HEK293 (cell line): ENCODE results near the gene HMCN1.

Experiments
- CTCF ChIA-PET: fragments of 350-600 bp; formaldehyde crosslinking; extraction: SDS; loops from one replicate; lab custom pipeline; 2021; ENCODE audit warnings: antibody characterized with exemption; lab: Yijun Ruan, JAX
- POLR2A ChIA-PET: fragments of 300-600 bp; formaldehyde crosslinking; extraction: SDS; loops from one replicate; lab custom pipeline; 2020; ENCODE audit warnings: antibody characterized with exemption, inconsistent platforms; lab: Yijun Ruan, JAX
- H3K27ac ChIP-seq: fragments of 200-500 bp; sonication (Bioruptor generic); 2 replicates; pipeline ENCODE4 v1.5.1; 2014; ENCODE audit warnings: low read depth, low read length, control low read depth, inconsistent platforms; ENCODE audit errors: extremely low read depth
- H3K36me3 ChIP-seq, 2 experiments: fragments of 200-500 bp in 1 of 2; sonication (Bioruptor generic) in 1 of 2; 1 replicate in 1 of 2; 2 replicates in 1 of 2; pipeline ENCODE4 v1.5.1; 2014 to 2017; ENCODE audit warnings: inconsistent platforms in 2 of 2, low read length in 2 of 2; ENCODE audit not compliant: control insufficient read depth in 2 of 2, insufficient read depth in 1 of 2
- H3K4me1 ChIP-seq: fragments of 200-500 bp; sonication (Bioruptor generic); 2 replicates; pipeline ENCODE4 v1.5.1; 2014; ENCODE audit warnings: mild to moderate bottlenecking, low read length, inconsistent platforms; ENCODE audit not compliant: control insufficient read depth, insufficient read depth
- H3K4me3 ChIP-seq: 2 replicates; pipeline ENCODE4 v1.5.1; 2011; ENCODE audit warnings: low read depth, mild to moderate bottlenecking, control low read depth, low read length, moderate library complexity
- H3K9me3 ChIP-seq: fragments of 200-500 bp; sonication (Bioruptor generic); 2 replicates; pipeline ENCODE4 v1.5.1; 2014; ENCODE audit warnings: low read depth, low read length, inconsistent platforms; ENCODE audit not compliant: control insufficient read depth, insufficient read depth
- KLF8 ChIP-seq: fragments of 450-650 bp; formaldehyde crosslinking; IDR thresholded peaks from 2 replicates; pipeline ENCODE4 v1.5.1; 2016; ENCODE audit warnings: missing biosample characterization, missing genetic modification characterization
- SCRT1 ChIP-seq: fragments of 450-650 bp; formaldehyde crosslinking; IDR thresholded peaks from 2 replicates; pipeline ENCODE4 v1.5.1; 2016; ENCODE audit warnings: missing biosample characterization, missing genetic modification characterization, borderline replicate concordance
- SETDB1 ChIP-seq: IDR thresholded peaks from one replicate; pipeline ENCODE4 v1.6.1; 2017; ENCODE audit warnings: mild to moderate bottlenecking, low read length, moderate library complexity, mixed read lengths; ENCODE audit not compliant: insufficient read length
- TRIM28 ChIP-seq: IDR thresholded peaks from 2 replicates; pipeline ENCODE4 v1.6.1; 2011; ENCODE audit warnings: low read length, control low read depth, borderline replicate concordance
- YY1 ChIP-seq: fragments of 450-650 bp; formaldehyde crosslinking; IDR thresholded peaks from 2 replicates; pipeline ENCODE4 v1.5.1; 2018; ENCODE audit warnings: missing biosample characterization, missing genetic modification characterization
- ZFP37 ChIP-seq: fragments of 450-650 bp; formaldehyde crosslinking; IDR thresholded peaks from 2 replicates; pipeline ENCODE4 v1.5.1; 2016; ENCODE audit warnings: missing biosample characterization, missing genetic modification characterization
- ZNF138 ChIP-seq: fragments of 450-650 bp; formaldehyde crosslinking; IDR thresholded peaks from 2 replicates; pipeline ENCODE4 v1.5.1; 2016; ENCODE audit warnings: missing biosample characterization, missing genetic modification characterization, borderline replicate concordance
- ZNF350 ChIP-seq: fragments of 450-650 bp; formaldehyde crosslinking; IDR thresholded peaks from 2 replicates; pipeline ENCODE4 v1.5.0; 2017; ENCODE audit warnings: missing biosample characterization, mild to moderate bottlenecking, missing genetic modification characterization
- ZNF391 ChIP-seq: fragments of 450-650 bp; formaldehyde crosslinking; IDR thresholded peaks from 2 replicates; pipeline ENCODE4 v1.5.1; 2016; ENCODE audit warnings: low read depth, missing biosample characterization, missing genetic modification characterization, borderline replicate concordance
- ZNF398 ChIP-seq: fragments of 450-650 bp; formaldehyde crosslinking; IDR thresholded peaks from 2 replicates; pipeline ENCODE4 v1.5.1; 2017; ENCODE audit warnings: missing biosample characterization, missing genetic modification characterization
- ZNF404 ChIP-seq: fragments of 450-650 bp; formaldehyde crosslinking; IDR thresholded peaks from 2 replicates; pipeline ENCODE4 v1.5.1; 2017; ENCODE audit warnings: missing biosample characterization, missing genetic modification characterization
- ZNF530 ChIP-seq: fragments of 450-650 bp; formaldehyde crosslinking; IDR thresholded peaks from 2 replicates; pipeline ENCODE4 v1.5.1; 2016; ENCODE audit warnings: low read depth, missing biosample characterization, missing genetic modification characterization
- ZNF558 ChIP-seq: fragments of 450-650 bp; formaldehyde crosslinking; IDR thresholded peaks from 2 replicates; pipeline ENCODE4 v1.5.1; 2016; ENCODE audit warnings: missing biosample characterization, missing genetic modification characterization
- ZNF707 ChIP-seq: fragments of 450-650 bp; formaldehyde crosslinking; IDR thresholded peaks from 2 replicates; pipeline ENCODE4 v1.5.1; 2016; ENCODE audit warnings: missing biosample characterization, missing genetic modification characterization
- ZNF76 ChIP-seq: fragments of 450-650 bp; formaldehyde crosslinking; IDR thresholded peaks from 2 replicates; pipeline ENCODE4; 2016; ENCODE audit warnings: low read depth, missing biosample characterization, missing genetic modification characterization, borderline replicate concordance
- ZSCAN18 ChIP-seq: fragments of 450-650 bp; formaldehyde crosslinking; IDR thresholded peaks from 2 replicates; pipeline ENCODE4 v1.5.1; 2016; ENCODE audit warnings: missing biosample characterization, missing genetic modification characterization
- ZSCAN30 ChIP-seq: fragments of 450-650 bp; IDR thresholded peaks from 2 replicates; pipeline ENCODE4 v1.5.1; 2018; ENCODE audit warnings: missing biosample characterization, mild to moderate bottlenecking, missing genetic modification characterization, moderate library complexity
- TF ChIP-seq, protein P1 (sequence below): fragments of 450-650 bp; formaldehyde crosslinking; IDR thresholded peaks from 2 replicates; pipeline ENCODE4 v1.5.1; 2016; ENCODE audit warnings: missing biosample characterization, missing genetic modification characterization, borderline replicate concordance
- TF ChIP-seq, protein P2 (sequence below): fragments of 450-650 bp; formaldehyde crosslinking; IDR thresholded peaks from 2 replicates; pipeline ENCODE4 v1.5.1; 2016; ENCODE audit warnings: missing biosample characterization, missing genetic modification characterization
- TF ChIP-seq, protein P3 (sequence below): fragments of 450-650 bp; formaldehyde crosslinking; conservative IDR thresholded peaks from 2 replicates; pipeline ENCODE4 v1.5.1; 2016; ENCODE audit warnings: low read depth, missing biosample characterization, missing genetic modification characterization

Gene HMCN1

DNA sequence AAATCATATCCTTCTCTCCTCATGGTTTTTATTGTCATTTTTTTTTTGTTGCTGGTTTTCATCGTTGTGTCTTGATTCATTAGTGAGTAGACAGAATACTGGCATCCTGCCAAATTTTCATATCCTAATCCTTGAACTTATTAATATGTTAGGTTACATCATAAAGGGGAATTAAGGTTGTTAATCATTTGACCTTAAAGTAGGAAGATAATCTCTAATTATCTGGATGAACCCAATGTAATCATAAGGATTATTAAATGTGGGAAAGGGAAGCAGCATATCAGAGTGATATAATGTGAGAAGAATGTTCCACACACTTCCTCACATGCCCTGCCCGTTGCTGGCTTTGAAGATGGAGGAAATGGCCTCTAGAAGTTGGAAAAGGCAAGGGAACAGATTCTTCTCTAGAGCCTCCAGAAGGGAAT is 299.7 kb downstream of the HMCN1 start (continued):
- no peak for TF ChIP-seq ZNF398 (tag by site-specific recombination)
- TF ChIP-seq ZNF76 = no peak
- no peak for TF ChIP-seq ZNF391
- TF ChIP-seq, protein P1, sequence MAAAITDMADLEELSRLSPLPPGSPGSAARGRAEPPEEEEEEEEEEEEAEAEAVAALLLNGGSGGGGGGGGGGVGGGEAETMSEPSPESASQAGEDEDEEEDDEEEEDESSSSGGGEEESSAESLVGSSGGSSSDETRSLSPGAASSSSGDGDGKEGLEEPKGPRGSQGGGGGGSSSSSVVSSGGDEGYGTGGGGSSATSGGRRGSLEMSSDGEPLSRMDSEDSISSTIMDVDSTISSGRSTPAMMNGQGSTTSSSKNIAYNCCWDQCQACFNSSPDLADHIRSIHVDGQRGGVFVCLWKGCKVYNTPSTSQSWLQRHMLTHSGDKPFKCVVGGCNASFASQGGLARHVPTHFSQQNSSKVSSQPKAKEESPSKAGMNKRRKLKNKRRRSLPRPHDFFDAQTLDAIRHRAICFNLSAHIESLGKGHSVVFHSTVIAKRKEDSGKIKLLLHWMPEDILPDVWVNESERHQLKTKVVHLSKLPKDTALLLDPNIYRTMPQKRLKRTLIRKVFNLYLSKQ = no peak
- TF ChIP-seq, protein P2, sequence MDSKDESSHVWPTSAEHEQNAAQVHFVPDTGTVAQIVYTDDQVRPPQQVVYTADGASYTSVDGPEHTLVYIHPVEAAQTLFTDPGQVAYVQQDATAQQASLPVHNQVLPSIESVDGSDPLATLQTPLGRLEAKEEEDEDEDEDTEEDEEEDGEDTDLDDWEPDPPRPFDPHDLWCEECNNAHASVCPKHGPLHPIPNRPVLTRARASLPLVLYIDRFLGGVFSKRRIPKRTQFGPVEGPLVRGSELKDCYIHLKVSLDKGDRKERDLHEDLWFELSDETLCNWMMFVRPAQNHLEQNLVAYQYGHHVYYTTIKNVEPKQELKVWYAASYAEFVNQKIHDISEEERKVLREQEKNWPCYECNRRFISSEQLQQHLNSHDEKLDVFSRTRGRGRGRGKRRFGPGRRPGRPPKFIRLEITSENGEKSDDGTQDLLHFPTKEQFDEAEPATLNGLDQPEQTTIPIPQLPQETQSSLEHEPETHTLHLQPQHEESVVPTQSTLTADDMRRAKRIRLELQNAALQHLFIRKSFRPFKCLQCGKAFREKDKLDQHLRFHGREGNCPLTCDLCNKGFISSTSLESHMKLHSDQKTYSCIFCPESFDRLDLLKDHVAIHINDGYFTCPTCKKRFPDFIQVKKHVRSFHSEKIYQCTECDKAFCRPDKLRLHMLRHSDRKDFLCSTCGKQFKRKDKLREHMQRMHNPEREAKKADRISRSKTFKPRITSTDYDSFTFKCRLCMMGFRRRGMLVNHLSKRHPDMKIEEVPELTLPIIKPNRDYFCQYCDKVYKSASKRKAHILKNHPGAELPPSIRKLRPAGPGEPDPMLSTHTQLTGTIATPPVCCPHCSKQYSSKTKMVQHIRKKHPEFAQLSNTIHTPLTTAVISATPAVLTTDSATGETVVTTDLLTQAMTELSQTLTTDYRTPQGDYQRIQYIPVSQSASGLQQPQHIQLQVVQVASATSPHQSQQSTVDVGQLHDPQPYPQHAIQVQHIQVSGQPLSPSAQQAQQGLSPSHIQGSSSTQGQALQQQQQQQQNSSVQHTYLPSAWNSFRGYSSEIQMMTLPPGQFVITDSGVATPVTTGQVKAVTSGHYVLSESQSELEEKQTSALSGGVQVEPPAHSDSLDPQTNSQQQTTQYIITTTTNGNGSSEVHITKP = no peak
- no peak for TF ChIP-seq ZSCAN30 (tag by site-specific recombination)
- no peak for TF ChIP-seq YY1 (tag by site-specific recombination)
- no peak for TF ChIP-seq SCRT1
- peak; percentile 64 for TF ChIP-seq ZNF350 (tag by site-specific recombination)
- no peak for TF ChIP-seq SETDB1
- no peak for TF ChIP-seq ZNF707 (tag by site-specific recombination)
- no peak for TF ChIP-seq ZNF558

DNA sequence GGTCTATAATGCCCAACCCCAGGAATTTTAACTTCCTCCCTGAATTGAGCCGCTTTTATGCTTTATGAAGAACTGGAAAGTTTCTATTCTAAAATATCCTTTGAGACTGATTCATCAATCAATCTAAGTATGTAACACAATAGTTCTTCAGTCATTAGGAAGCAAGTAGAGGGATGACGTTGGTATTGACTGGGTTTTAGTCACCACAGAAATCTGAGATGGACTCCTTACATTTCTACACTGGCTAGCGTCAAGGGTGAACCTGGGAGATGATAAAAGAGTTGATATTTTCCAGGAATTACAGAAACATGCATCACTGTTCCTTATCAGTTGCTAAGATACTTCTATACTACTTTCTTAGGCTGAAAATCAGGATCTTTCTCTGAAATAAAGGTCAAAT is 308.0 kb downstream of the HMCN1 start:
- Histone ChIP-seq H3K36me3 (no peaks in the 10 kb centered on the region), H3K27ac (no peak overlapping the region), H3K4me3 (no peak overlapping the region), H3K9me3 (no peaks in the 10 kb centered on the region), H3K4me1 (no peaks in the 10 kb centered on the region)
- no peak for TF ChIP-seq ZNF391
- TF ChIP-seq, protein P2 = no peak
- no peak for TF ChIP-seq ZSCAN30 (tag by site-specific recombination)
- no peak for TF ChIP-seq ZSCAN18
- TF ChIP-seq ZNF350 (tag by site-specific recombination) = no peak
- no peak for TF ChIP-seq TRIM28
- no peak for TF ChIP-seq ZNF404
- TF ChIP-seq, protein P3, sequence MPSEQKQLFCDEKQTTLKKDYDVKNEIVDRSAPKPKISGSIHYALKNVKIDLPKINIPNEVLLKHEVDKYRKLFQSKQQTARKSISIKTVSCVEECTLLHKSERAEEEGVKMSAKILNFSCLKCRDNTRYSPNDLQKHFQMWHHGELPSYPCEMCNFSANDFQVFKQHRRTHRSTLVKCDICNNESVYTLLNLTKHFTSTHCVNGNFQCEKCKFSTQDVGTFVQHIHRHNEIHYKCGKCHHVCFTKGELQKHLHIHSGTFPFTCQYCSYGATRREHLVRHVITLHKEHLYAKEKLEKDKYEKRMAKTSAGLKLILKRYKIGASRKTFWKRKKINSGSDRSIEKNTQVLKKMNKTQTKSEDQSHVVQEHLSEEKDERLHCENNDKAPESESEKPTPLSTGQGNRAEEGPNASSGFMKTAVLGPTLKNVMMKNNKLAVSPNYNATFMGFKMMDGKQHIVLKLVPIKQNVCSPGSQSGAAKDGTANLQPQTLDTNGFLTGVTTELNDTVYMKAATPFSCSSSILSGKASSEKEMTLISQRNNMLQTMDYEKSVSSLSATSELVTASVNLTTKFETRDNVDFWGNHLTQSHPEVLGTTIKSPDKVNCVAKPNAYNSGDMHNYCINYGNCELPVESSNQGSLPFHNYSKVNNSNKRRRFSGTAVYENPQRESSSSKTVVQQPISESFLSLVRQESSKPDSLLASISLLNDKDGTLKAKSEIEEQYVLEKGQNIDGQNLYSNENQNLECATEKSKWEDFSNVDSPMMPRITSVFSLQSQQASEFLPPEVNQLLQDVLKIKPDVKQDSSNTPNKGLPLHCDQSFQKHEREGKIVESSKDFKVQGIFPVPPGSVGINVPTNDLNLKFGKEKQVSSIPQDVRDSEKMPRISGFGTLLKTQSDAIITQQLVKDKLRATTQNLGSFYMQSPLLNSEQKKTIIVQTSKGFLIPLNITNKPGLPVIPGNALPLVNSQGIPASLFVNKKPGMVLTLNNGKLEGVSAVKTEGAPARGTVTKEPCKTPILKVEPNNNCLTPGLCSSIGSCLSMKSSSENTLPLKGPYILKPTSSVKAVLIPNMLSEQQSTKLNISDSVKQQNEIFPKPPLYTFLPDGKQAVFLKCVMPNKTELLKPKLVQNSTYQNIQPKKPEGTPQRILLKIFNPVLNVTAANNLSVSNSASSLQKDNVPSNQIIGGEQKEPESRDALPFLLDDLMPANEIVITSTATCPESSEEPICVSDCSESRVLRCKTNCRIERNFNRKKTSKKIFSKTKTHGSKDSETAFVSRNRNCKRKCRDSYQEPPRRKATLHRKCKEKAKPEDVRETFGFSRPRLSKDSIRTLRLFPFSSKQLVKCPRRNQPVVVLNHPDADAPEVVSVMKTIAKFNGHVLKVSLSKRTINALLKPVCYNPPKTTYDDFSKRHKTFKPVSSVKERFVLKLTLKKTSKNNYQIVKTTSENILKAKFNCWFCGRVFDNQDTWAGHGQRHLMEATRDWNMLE = no peak
- TF ChIP-seq ZNF138 (tag by site-specific recombination) = no peak
- no peak for TF ChIP-seq KLF8 (tag by site-specific recombination)
- no peak for TF ChIP-seq ZNF530 (tag by site-specific recombination)
- no peak for TF ChIP-seq ZFP37 (tag by site-specific recombination)
- ChIA-PET CTCF (no interaction called here), POLR2A (no interaction called here)
